ENCODE measurements around the gene CENATAC. TPM values are rescaled to one million over a fixed set of nuclear protein-coding genes. Genes with fewer than 3 reads are reported as not detected.

CENATAC gene
- polyA plus RNA-seq, 1 donor from 2014 or later, result 70.3 TPM

DNA sequence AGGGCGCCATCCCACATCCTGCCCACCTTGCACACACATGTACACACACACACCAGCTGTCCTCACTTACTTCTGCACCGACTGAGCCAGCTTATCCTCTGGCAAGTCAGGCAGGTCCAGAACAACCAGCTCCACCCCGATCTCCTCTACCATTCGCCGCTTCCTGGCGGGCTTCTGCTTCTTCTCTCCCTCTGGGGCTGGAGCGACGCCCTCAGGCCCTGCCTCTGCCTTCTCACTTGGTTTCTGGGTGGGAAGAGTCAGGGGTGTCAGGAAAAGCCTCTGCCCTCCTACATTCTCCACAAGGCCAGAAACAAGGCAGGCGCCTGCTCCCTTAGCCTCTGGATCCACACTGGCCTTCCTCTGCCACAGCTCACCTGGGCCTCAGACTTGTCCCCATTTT, 50.7 kb downstream of the CENATAC start:
- Histone ChIP-seq H3K9ac (ENCODE audit: low read length) (no peak overlapping the region), H3K27ac (ENCODE audit: low read length) (no peak overlapping the region), H2AFZ (ENCODE audit: low read depth, low read length) (no peak overlapping the region), H3K27me3 (ENCODE audit: insufficient read depth, low read depth, low read length) (no peaks in the 10 kb centered on the region), H3K9me3 (ENCODE audit: low read length) (no peaks in the 10 kb centered on the region), H3K79me2 (replicated peaks; ENCODE audit: insufficient read depth, low read length) (no peaks in the 10 kb centered on the region), H4K20me1 (ENCODE audit: insufficient read depth) (no peaks in the 10 kb centered on the region), H3K4me2 (ENCODE audit: low read length) (no peak overlapping the region), H3F3A (ENCODE audit: insufficient read depth, low read length, poor library complexity, severe bottlenecking) (no peaks in the 10 kb centered on the region), H3K9me2 (ENCODE audit: insufficient read depth, low read length) (no peaks in the 10 kb centered on the region), H3K36me3 (ENCODE audit: insufficient read depth, low read length) (peaks cover 10% of the 10 kb centered on the region), H3K4me3 (ENCODE audit: low read length) (no peak overlapping the region)
- no peak for TF ChIP-seq SMC3 (conservative IDR thresholded peaks at IDR 0.05; ENCODE audit: poor library complexity)
- TF ChIP-seq TAF1 (IDR thresholded peaks at IDR 0.05; ENCODE audit: low read depth), result no peak
- no peak for TF ChIP-seq EP300 (conservative IDR thresholded peaks at IDR 0.05; ENCODE audit: poor library complexity, severe bottlenecking)
- TF ChIP-seq RAD21 (conservative IDR thresholded peaks at IDR 0.05), result no peak
- no peak for TF ChIP-seq POLR2AphosphoS5 (IDR thresholded peaks at IDR 0.05)
- TF ChIP-seq REST (IDR thresholded peaks at IDR 0.05; ENCODE audit: borderline replicate concordance), result no peak
- TF ChIP-seq EZH2 (IDR thresholded peaks at IDR 0.05; ENCODE audit: borderline replicate concordance, insufficient read depth, low read length, poor library complexity, severe bottlenecking), result no peak
- TF ChIP-seq, protein P1, sequence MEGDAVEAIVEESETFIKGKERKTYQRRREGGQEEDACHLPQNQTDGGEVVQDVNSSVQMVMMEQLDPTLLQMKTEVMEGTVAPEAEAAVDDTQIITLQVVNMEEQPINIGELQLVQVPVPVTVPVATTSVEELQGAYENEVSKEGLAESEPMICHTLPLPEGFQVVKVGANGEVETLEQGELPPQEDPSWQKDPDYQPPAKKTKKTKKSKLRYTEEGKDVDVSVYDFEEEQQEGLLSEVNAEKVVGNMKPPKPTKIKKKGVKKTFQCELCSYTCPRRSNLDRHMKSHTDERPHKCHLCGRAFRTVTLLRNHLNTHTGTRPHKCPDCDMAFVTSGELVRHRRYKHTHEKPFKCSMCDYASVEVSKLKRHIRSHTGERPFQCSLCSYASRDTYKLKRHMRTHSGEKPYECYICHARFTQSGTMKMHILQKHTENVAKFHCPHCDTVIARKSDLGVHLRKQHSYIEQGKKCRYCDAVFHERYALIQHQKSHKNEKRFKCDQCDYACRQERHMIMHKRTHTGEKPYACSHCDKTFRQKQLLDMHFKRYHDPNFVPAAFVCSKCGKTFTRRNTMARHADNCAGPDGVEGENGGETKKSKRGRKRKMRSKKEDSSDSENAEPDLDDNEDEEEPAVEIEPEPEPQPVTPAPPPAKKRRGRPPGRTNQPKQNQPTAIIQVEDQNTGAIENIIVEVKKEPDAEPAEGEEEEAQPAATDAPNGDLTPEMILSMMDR (IDR thresholded peaks at IDR 0.05; ENCODE audit: poor library complexity, severe bottlenecking), result no peak
- no peak for TF ChIP-seq MXI1 (conservative IDR thresholded peaks at IDR 0.05; ENCODE audit: poor library complexity, severe bottlenecking)

DNA sequence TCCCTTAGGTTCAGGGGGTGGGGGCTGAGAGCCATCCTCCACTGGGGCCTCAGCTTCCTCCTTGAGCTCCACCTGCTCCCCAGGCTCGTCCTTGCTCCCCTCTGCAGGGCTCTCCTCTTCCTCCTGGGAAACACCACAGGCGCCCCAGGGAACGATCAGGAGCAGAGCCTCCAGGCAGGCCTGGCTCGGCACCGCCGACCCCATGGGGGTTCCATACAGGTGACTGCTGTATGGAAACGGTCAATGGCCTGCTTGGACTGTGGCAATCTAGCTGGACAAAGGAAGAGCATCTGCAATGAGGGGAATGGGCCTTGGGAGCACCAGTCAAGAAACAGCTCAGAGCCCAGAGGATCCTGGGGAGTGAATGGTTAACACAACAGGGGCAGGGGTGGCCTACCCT, 51.1 kb downstream of the CENATAC start:
- no peaks in the 10 kb centered on the region for H3K27me3 ChIP-seq (ENCODE audit: insufficient read depth, low read depth, low read length)
- H3K4me3 ChIP-seq (ENCODE audit: low read length), result no peak overlapping the region
- no peak for TF ChIP-seq SMC3 (conservative IDR thresholded peaks at IDR 0.05; ENCODE audit: poor library complexity)
- no peak for TF ChIP-seq RAD21 (conservative IDR thresholded peaks at IDR 0.05)
- TF ChIP-seq TAF1 (IDR thresholded peaks at IDR 0.05; ENCODE audit: low read depth), result no peak
- H3K27ac ChIP-seq (ENCODE audit: low read length), result no peak overlapping the region
- no peaks in the 10 kb centered on the region for H3K9me3 ChIP-seq (ENCODE audit: low read length)
- H3K36me3 ChIP-seq (ENCODE audit: insufficient read depth, low read length), result peaks cover 10% of the 10 kb centered on the region
- H3K4me2 ChIP-seq (ENCODE audit: low read length), result no peak overlapping the region
- no peaks in the 10 kb centered on the region for H4K20me1 ChIP-seq (ENCODE audit: insufficient read depth)
- H3K9ac ChIP-seq (ENCODE audit: low read length), result no peak overlapping the region
- H3K9me2 ChIP-seq (ENCODE audit: insufficient read depth, low read length), result no peaks in the 10 kb centered on the region
- H3K79me2 ChIP-seq (replicated peaks; ENCODE audit: insufficient read depth, low read length), result no peaks in the 10 kb centered on the region
- no peaks in the 10 kb centered on the region for H3F3A ChIP-seq (ENCODE audit: insufficient read depth, low read length, poor library complexity, severe bottlenecking)
- no peak overlapping the region for H2AFZ ChIP-seq (ENCODE audit: low read depth, low read length)

Data from neural cell (in vitro differentiated cells).